Activated CD4-positive, CD25-positive, alpha-beta regulatory T cell (primary cell): ENCODE measurements around the gene VWF.

Experiments used
- DNase-seq, 4 experiments: peaks; one replicate each; lab custom pipeline; 2025; lab: John Stamatoyannopoulos, UW

VWF gene

DNA sequence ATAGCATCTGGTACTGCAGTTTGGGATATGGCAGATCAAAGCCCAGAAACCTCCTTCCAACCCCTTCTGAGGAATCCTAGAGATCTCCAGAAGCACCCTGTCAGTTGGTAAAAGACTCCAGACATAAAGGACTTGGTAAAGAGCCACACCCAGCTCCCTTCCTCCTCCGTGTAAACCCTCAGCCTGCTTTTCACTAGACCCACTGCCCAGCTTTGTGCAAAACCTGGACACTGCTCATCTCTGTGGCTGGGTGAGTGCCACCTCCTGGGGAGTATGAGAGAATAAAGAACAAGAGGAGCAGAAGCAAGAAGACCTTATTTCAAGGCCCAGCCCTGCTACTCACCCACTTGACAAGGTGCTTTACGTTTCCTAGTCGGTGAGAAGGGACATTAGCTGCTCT is 212.5 kb downstream of the VWF start:
- DNase-seq: no peak

GRCh38 chr12:5910790-5911548 is 213.5 kb downstream of the VWF start:
- no peak for DNase-seq

DNA sequence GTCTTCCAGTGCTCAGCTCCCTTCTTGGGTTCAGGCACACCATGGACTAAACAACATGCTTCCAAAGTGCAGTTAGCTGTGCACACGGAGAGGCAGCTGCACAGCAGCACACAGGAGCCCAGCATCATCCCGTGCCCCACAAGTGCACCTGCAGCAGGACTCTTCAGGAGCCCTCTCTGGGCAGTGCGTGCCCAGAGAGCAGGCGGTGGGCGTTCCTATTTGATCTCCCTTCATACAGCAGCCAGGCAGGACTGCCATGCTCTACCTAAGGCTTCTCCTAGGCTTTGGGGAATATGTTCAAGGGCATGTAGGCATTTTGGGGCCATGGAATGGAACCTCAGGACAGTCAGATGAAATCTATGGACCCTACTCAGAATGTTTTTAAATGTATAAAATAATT is 214.9 kb downstream of the VWF start:
- no peak for DNase-seq

GRCh38 chr12:5908251-5908650 is 216.2 kb downstream of the VWF start:
- DNase-seq: no peak

GRCh38 chr12:5907807-5908206 is 216.7 kb downstream of the VWF start:
- DNase-seq: no peak

- no peak for DNase-seq
Measured at GRCh38 chr12:5905757-5906156, 218.7 kb downstream of the VWF start.

DNA sequence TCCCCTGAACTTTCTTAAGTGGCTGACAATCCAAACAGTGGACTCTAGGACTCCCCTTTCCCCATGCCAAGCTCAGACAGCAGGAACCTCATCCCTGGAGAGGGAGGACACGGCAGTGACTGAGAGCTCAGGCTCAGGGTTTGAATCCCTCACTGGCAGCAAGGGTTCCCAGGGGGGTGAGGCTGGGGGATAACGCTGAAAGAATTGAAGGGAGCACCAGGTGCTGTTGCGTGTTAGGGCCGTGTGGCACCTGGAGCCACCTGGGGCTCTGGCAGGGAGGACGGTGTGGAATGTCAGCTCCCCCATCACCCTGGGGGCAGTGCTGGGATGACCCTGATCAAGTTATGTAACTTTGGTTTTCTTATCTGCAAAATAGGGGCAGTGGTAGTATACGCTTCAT is 219.5 kb downstream of the VWF start:
- DNase-seq: no peak

DNA sequence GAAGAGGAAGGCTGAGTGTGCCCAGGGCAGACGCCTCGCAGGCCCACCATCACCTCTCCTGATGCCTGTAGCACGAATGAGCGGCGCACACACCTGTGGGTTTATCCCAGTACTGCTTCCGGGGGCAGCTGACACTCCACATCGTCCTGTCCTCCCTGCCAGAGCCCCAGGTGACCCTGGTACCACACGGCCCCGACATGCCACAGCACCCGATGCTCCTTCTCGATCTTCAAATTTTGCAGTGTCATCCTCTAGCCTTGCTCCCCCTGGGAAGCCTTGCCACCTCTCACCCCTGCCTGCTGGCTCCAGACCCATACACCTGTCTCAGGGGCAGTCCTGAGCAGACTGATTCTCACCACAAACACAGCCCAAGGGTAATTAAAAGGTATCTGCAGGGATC is 220.0 kb downstream of the VWF start:
- no peak for DNase-seq

DNA sequence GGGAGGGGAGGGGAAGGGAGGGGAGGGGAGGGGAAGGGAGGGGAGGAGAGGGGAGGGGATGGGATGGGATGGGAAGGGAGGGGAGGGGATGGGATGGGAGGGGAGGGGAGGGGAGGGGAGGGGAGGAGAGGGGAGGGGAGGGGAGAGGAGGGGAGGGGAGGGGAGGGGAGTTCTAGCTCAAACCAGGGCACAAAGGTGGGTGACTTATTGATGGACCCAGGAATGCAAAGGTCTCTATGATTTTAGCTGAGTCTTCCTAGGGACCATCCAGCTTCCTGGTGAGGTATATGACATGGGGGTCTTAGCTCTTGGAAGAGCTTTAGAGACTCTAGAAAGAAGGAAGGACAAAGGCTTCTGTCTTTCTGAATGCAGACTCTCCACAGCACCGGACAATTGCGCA is 221.7 kb downstream of the VWF start:
- DNase-seq: no peak

DNA sequence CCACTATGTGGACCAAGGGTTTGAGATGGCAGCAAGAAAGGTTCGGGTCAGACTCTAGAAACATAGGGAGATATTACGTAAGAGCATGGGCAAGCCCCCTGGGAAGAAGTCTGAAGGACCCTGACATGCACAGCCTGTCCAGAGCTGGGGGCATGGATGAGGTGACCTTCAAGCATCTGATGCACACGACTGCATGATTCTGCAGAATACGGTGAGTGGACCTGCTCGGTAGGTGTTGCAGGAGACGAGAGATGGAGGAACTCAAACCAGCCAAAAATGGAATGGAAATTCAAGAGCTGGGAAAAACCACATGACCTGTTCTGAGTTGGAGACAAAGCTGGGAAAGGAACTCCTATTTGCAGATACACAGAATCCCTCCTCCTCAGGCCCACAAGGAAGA is 223.1 kb downstream of the VWF start:
- no peak for DNase-seq

DNA sequence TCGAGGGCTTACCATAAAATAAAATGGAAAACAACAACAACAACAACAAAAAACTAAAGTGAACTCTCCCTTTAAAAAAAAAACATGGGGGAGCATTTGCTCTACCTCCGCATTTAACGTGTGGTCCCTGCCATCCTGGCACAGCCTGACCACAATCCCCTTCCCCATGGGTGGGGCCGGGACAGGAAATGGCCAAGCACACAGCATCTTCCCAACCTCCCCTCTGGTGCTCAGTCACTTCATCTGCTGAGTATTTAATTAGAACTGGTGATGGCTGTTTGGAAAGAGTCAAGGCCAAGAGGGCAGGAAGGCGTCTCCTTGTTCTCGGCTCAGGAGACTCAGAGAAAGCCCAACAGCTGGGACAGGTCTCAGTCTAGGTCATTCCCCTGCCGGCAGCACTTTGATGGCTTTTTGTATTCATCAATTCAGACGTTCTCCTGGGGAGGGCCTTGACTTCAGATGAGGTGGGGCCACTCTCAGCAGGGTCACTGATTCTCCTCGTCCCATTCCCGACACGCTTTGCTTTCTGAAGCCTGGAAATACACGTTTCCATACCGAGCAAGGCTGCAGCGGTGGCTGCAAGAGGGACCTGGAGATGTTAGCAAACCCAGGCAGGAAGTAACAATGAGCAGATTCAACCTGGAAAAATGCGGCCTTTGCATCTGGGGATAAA is 223.8 kb downstream of the VWF start:
- DNase-seq: no peak

- DNase-seq: no peak
Measured at GRCh38 chr12:5900076-5900475, 224.4 kb downstream of the VWF start.

DNA sequence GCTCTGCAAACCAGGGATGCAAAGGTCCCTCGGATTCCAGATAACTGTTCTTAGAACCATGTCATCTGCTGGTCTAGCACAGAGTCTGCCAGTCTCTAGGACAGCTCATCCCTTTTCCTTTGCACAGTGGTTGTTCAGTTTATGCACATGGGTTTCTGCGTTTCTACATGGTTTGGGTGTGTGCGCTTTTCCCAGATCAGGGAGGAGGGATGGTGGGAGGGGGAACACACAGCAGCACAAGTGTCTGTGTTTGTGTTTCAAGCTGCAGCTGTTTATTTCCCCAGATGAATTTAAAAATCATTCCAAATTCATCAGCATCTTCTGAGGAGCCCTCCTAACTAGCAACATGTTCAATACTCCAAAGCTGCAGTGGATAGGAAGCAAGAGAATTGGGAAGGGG is 224.8 kb downstream of the VWF start:
- DNase-seq: no peak

- no peak for DNase-seq
Measured at GRCh38 chr12:5898874-5899273, 225.6 kb downstream of the VWF start.
